ENCODE results near the gene DYDC1. TPM values are rescaled to one million over a fixed set of nuclear protein-coding genes. Genes with fewer than 3 reads are reported as not detected.

DYDC1 gene
- total RNA-seq, 2 donors from 2014 or later: not detected

GRCh38 chr10:80323311-80323710 is 33.2 kb downstream of the DYDC1 start:
- no peak overlapping the region for H3K27ac ChIP-seq
- H3K4me3 ChIP-seq: no peak overlapping the region
- no peaks in the 10 kb centered on the region for H3K27me3 ChIP-seq
- no peak overlapping the region for H3K9ac ChIP-seq (ENCODE audit: low read depth in 2 of 2, low read length in 2 of 2)
- DNase-seq: no peak
- intact Hi-C loops (cut with DNase I): no loop called here
- no peaks in the 10 kb centered on the region for H3K36me3 ChIP-seq
- no peaks in the 10 kb centered on the region for H3K9me3 ChIP-seq
- H3K4me1 ChIP-seq: no peaks in the 10 kb centered on the region
- TF ChIP-seq, protein P1, sequence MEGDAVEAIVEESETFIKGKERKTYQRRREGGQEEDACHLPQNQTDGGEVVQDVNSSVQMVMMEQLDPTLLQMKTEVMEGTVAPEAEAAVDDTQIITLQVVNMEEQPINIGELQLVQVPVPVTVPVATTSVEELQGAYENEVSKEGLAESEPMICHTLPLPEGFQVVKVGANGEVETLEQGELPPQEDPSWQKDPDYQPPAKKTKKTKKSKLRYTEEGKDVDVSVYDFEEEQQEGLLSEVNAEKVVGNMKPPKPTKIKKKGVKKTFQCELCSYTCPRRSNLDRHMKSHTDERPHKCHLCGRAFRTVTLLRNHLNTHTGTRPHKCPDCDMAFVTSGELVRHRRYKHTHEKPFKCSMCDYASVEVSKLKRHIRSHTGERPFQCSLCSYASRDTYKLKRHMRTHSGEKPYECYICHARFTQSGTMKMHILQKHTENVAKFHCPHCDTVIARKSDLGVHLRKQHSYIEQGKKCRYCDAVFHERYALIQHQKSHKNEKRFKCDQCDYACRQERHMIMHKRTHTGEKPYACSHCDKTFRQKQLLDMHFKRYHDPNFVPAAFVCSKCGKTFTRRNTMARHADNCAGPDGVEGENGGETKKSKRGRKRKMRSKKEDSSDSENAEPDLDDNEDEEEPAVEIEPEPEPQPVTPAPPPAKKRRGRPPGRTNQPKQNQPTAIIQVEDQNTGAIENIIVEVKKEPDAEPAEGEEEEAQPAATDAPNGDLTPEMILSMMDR (IDR thresholded peaks at IDR 0.05): no peak

DNA sequence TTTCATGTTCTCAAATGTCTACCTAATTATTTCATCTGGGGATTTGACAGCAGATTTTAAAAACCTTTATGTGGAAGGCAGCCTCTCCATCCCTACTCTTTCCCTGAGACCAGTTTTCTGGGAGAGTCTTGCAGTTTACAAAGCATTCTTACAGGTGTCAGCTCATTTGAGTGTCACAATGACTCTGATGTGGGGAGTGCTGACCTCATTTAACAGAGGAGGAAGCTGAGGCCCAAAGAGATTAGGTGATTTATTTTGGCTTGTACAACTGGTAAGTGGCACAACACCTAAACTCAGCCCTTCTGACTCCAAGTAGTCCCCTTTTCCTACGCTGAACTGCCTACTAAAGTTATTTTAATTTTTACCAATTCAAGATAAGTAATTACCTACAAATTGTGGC is 33.8 kb downstream of the DYDC1 start:
- Histone ChIP-seq H3K4me3 (no peak overlapping the region), H3K36me3 (no peaks in the 10 kb centered on the region), H3K27me3 (no peaks in the 10 kb centered on the region), H3K27ac (no peak overlapping the region), H3K9me3 (no peaks in the 10 kb centered on the region), H3K4me1 (no peaks in the 10 kb centered on the region), H3K9ac (ENCODE audit: low read depth in 2 of 2, low read length in 2 of 2) (no peak overlapping the region)
- intact Hi-C loops (cut with DNase I): no loop called here
- TF ChIP-seq, protein P1 (IDR thresholded peaks at IDR 0.05): no peak
- no peak for DNase-seq

DNA sequence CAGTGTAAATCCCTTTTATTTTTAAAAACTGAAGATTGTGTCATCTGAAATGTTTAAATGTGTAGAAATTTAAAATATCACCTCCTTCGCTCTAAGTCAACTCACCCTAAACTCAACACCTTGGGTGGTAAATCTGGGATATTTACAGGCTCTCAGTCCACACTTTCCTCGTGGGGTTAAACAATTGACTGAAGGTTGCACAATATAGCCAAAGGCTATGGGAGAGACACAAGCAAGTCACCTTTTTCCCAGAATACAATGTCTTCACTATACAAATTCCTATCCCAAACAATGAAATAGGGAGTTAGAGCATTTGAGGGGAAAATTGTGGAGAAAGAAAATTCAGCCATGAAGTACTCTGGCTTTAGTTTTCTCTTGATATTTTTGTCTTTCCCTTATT is 34.4 kb downstream of the DYDC1 start:
- Histone ChIP-seq H3K9me3 (no peaks in the 10 kb centered on the region), H3K27ac (no peak overlapping the region), H3K4me1 (no peaks in the 10 kb centered on the region), H3K9ac (ENCODE audit: low read depth in 2 of 2, low read length in 2 of 2) (no peak overlapping the region), H3K4me3 (no peak overlapping the region), H3K27me3 (no peaks in the 10 kb centered on the region), H3K36me3 (no peaks in the 10 kb centered on the region)
- TF ChIP-seq, protein P1 (IDR thresholded peaks at IDR 0.05): no peak
- intact Hi-C loops (cut with DNase I): no loop called here
- no peak for DNase-seq

GRCh38 chr10:80321183-80321582 is 35.4 kb downstream of the DYDC1 start:
- TF ChIP-seq, protein P1 (IDR thresholded peaks at IDR 0.05): no peak
- no peak for DNase-seq
- no peaks in the 10 kb centered on the region for H3K4me1 ChIP-seq
- intact Hi-C loops (cut with DNase I): no loop called here
- no peaks in the 10 kb centered on the region for H3K9me3 ChIP-seq
- H3K27me3 ChIP-seq: no peaks in the 10 kb centered on the region
- no peak overlapping the region for H3K4me3 ChIP-seq
- no peaks in the 10 kb centered on the region for H3K36me3 ChIP-seq
- H3K9ac ChIP-seq (ENCODE audit: low read depth in 2 of 2, low read length in 2 of 2): no peak overlapping the region
- no peak overlapping the region for H3K27ac ChIP-seq

DNA sequence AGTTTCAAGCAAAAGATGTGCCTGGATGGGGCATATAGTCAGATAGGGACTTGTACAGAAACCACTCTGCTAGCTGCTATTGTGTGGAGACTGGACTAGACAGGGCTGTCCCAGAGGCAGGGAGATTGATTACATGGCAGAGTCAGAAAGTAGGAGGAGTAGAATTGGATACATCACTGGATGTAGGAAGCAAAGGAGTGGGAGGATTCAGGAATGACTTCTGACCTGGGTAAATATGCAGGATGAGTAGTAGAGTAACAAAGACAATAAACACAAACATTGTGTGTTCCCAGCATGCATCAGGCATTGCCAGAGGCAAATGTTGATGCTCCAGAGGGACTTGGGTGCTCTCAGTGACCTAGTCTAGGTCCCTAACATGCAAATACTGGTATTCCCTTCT is 36.2 kb downstream of the DYDC1 start:
- no peaks in the 10 kb centered on the region for H3K9me3 ChIP-seq
- H3K4me3 ChIP-seq: no peak overlapping the region
- H3K4me1 ChIP-seq: no peaks in the 10 kb centered on the region
- no peak overlapping the region for H3K9ac ChIP-seq (ENCODE audit: low read depth in 2 of 2, low read length in 2 of 2)
- H3K27ac ChIP-seq: no peak overlapping the region
- intact Hi-C loops (cut with DNase I): no loop called here
- H3K27me3 ChIP-seq: no peaks in the 10 kb centered on the region
- no peak for DNase-seq
- TF ChIP-seq, protein P1 (IDR thresholded peaks at IDR 0.05): no peak
- no peaks in the 10 kb centered on the region for H3K36me3 ChIP-seq
